GM21360 (cell line): ENCODE results near the gene NOS1.

Experiments
- ATAC-seq: cut with Tn5 transposase; IDR thresholded peaks from one replicate; pipeline ENCODE4 v1.9.1; 2021; ENCODE audit warnings: mild to moderate bottlenecking, moderate library complexity; ENCODE audit not compliant: unreplicated experiment

Gene NOS1

DNA sequence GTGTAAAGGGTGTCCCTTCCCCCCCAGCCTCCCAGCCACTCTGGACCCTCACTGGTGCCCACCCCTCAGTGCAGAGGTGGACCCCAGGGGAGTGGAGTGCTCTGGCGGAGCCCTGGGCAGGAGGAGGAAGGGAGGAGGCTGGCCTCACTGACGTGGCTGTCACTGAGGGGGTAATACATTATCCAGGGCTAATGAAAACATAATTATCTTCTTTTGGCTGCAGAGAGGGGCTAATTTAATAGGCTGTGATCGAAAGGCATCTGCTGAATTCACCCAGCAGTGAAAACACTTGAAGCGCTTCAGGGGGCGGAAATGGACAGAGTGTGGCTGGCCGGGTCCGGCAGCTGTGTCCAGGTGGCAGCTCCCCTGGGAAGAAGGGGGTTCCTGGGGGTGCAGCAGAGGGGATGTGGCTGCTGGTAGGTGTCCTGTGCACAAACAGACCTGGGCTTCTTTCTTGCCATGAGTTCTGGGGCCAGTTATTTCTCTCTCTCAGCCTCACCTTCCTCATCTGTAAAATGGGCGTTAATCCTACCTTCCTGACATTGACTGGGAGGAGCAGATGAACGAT is 3.7 kb upstream of the NOS1 start:
- no peak for ATAC-seq

DNA sequence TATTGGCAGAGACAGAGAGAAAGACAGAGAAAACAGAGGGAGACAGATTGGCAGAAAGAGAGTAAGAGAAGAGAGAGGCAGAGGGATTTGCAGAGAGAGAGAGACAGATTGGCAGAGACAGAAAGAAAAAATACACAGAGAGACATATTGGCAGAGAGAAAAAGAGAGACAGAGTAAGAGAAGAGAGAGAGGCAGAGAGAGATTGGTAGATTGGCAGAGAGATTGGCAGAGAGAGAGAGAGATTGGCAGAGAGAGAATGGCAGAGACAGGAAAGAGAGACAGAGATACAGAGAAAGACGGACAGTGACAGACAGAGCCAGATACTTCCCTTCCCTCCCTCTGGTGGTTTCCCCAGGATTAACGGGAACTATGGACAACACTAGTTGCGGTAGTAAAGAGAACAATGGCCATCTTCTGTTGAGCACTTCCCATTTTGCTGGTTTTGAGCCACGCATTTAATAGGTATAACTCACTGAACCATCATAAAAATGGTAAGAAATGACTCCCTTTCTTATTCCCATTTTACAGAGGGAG is 2.6 kb upstream of the NOS1 start:
- no peak for ATAC-seq

GRCh38 chr12:117363056-117363662 is 1.7 kb upstream of the NOS1 start:
- ATAC-seq, result no peak

DNA sequence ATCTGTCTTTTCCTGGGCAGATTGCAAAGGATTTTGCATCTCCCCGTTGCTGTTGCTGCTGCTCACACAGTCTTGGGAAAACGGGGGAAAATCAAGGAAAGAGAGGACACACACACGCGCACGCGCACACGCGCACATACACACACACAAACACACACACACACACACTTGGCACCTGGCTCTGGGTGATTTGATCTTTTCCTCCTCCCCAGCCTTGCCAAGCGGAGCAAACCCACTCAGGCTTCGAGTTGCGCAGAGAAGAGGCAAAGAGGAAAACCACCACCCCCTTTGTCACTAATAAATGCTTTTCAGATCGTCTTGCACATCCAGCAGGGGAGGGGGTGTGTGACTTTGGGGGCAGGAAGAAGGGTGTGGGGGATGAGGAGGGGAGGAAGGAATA is 965 bp upstream of the NOS1 start:
- no peak for ATAC-seq

GRCh38 chr12:117361905-117362304 is 479 bp upstream of the NOS1 start:
- ATAC-seq, result no peak

DNA sequence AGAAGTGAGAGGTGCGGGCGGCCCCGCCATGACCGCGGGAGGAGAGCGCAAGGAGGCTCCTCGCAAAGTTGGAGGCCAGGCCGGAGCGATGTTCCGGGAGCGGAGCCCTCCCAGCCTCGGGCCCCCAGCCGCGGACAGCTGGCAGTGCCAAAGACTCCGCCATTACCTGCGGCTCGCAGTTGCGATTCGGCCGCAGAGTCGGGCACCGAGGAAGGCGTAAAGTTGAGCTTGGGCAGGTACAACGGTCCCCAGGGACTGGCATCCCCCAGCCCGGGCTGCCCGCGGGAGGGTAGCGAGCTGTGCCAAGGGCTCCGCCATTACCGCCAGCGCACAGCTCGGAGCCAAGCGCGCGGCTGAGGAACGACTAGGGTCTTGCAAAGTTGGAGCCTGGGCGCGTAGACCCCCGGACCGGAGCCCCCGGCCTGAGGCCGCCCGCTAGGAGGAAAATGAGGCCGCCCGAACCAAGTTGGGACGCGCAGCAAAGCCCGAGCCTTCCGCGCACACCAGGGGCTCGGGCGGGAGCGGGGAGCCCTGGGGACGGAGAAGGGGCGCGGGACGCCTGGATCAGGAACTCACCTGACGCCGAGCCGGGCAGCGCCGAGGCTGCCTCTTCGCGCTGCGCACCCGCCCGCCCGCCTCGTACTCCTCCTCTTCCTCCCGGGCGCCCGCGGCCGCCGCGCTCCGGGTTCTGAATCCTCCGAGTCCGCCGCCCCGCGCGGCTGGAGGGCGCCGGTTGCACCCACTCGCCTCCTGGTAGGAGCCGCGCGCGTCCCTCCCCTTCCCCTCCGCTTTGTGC is 677 bp downstream of the NOS1 start:
- no peak for ATAC-seq

DNA sequence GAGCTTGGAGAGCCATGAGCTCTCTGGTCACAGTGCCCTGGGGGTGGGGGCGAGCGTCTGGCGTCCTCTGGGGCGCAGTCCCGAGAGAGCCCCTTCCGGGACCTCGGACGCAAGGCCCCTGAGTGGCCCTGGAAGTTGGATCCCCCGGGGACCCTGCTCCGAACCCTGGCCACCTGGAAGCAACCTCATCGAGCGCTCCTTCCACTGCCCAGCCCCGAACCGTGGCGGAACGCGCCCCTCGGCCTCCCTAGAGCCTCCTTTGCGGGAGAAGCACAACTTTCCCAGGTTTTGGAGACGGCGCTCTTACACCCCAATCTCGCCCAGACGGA is 1.2 kb downstream of the NOS1 start:
- ATAC-seq, result no peak

- no peak for ATAC-seq
Measured at GRCh38 chr12:117359029-117359845, 2.2 kb downstream of the NOS1 start.

DNA sequence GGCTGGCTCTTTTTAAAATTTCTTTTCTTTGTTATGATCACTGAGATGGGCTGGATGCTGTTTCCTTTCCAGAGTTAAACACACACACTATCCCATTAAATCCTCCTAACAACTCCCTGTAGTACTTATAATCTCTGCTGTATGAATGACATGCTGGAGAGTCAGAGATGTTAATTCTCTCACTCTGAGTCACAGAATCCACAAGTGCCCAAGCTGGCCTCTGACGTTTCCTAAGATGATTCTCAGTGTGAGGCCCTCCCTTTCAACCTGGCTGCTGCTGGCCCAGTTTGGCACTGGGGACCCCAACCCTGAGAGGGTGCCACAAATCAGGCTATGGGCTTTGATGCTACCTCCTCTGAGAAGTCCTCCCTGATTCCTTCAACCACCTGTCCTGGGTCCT is 5.4 kb downstream of the NOS1 start:
- no peak for ATAC-seq

- no peak for ATAC-seq
Measured at GRCh38 chr12:117352883-117353282, 8.5 kb downstream of the NOS1 start.

DNA sequence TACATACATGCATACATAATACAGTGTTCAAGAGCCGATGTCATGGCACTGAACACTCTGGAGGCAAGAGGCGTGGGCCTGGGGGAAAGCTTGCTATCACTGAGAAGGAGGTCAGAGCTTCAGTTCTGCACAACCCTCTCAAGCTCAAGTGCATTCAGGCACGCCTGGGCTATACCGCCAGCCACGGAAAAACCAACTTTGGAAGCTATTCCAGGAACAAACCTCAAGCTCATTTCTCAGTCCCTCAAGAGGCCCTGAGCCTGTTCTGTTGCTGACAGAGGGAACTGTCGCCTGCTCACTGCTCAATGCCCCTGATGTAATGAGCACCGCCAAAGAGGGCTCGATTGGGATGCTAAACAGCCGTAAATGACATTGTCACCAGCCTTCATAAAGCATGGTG is 9.2 kb downstream of the NOS1 start:
- no peak for ATAC-seq

GRCh38 chr12:117350140-117350539 is 11.3 kb downstream of the NOS1 start:
- ATAC-seq, result no peak

- ATAC-seq, result no peak
Measured at GRCh38 chr12:117347588-117347987, 13.8 kb downstream of the NOS1 start.

DNA sequence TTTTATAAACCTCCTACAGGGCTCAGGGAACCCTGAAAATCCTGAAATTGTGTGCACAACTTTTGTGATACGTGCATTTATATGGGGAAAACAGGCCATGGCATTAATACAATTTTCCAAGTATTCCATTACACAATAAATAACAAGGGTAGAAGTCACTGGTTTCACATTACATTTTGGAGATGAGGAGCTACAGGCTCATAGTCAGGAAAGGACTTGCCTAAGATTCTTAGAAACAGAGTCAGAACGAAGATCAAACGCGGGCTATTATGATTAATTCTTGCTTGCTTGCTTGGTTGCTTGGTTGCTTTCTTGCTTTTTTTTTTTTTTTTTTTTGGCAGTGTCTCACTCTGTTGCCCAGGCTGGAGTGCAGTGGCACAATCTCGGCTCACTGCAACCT is 16.7 kb downstream of the NOS1 start:
- ATAC-seq, result no peak

DNA sequence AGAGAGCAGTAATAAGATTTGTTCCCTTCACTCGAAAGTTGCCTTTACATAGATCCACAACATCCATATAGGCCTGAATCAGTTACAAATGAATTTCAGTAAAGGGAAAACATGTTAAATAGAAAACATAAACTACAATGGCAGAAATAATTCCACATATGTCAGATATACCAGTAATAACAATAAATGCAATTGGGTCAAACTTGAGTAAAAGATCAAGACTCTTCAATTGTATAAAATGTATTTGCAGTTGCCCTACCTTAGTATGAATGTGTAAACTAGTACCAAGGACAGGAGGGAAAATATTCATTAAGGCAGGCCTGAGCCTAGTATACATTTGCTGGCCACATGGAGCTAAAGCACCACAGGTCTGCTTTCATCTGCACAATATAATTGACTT is 17.6 kb downstream of the NOS1 start:
- ATAC-seq, result no peak

GRCh38 chr12:117343296-117343695 is 18.1 kb downstream of the NOS1 start:
- ATAC-seq, result no peak

- ATAC-seq, result no peak
Measured at GRCh38 chr12:117342682-117343081, 18.7 kb downstream of the NOS1 start.

GRCh38 chr12:117342247-117342646 is 19.2 kb downstream of the NOS1 start:
- no peak for ATAC-seq

DNA sequence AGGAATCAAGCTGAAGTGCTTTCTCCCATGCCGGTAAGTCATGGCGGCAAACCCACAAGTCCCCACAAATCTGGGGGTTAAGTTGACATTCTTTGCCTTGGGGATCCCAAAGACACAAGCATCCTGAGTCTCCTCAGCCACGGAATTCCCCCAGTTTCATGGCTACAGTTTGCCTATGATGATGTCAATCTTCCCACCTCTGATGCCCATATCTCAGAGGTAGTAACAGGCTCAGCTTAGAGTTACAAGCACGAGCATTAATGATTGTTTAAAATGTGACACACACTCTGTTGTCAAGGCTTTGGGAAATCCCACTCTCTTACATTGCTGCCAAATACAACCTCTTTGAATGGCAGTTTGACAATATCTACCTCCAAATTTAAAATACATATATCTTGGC is 22.3 kb downstream of the NOS1 start:
- ATAC-seq, result no peak

- no peak for ATAC-seq
Measured at GRCh38 chr12:117334855-117335587, 26.4 kb downstream of the NOS1 start.

- no peak for ATAC-seq
Measured at GRCh38 chr12:117334051-117334450, 27.4 kb downstream of the NOS1 start.
